Chondrocyte (in vitro differentiated cells): ENCODE data around the gene ABHD11. TPM values are rescaled to one million over a fixed set of nuclear protein-coding genes. Genes with fewer than 3 reads are reported as not detected.
A peak's percentile ranks its signal among the peaks of the same experiment; 100 is the strongest.
"Not testable (repeated sequence)": the region's sequence is repeated elsewhere in the genome, so short reads cannot be mapped to it uniquely, and the experiment has no call there.

ENCODE experiments used
- DNase-seq: peaks from one replicate; pipeline ENCODE4 v3.0.0; 2021; ENCODE audit warnings: mixed read lengths, low spot score
- H3K27ac Mint-ChIP-seq: one replicate; pipeline ENCODE4 v1.8.0; 2021; ENCODE audit warnings: mild to moderate bottlenecking, moderate library complexity, mixed read lengths; ENCODE audit not compliant: unreplicated experiment
- H3K27me3 Mint-ChIP-seq: 2 replicates; pipeline ENCODE4 v1.8.0; 2021; ENCODE audit warnings: low read depth, mixed read lengths
- H3K36me3 Mint-ChIP-seq: 2 replicates; pipeline ENCODE4 v1.8.0; 2021; ENCODE audit warnings: low read depth, mixed read lengths
- H3K4me1 Mint-ChIP-seq: 2 replicates; pipeline ENCODE4 v1.8.0; 2021; ENCODE audit warnings: low read depth, mild to moderate bottlenecking, mixed read lengths
- H3K4me3 Mint-ChIP-seq: one replicate; pipeline ENCODE4 v1.8.0; 2021; ENCODE audit warnings: mild to moderate bottlenecking, moderate library complexity, mixed read lengths; ENCODE audit not compliant: unreplicated experiment
- H3K9me3 Mint-ChIP-seq: 2 replicates; pipeline ENCODE4 v1.8.0; 2021; ENCODE audit warnings: low read depth, mixed read lengths
- long read RNA-seq: library from polyadenylated mRNA; stranded (forward); transcript quantifications from one replicate; pipeline ENCODE4 v2.0.0, GENCODE V29; 2021
- total RNA-seq: library from RNA; stranded (reverse); gene quantifications from 3 replicates; pipeline ENCODE4 v1.2.1, GENCODE V29; 2021
- TF ChIP-seq, protein P1 (sequence below): fragments of 200-600 bp; sonication (generic); IDR thresholded peaks from 2 replicates; pipeline ENCODE4 v1.5.0; 2021; ENCODE audit warnings: antibody characterized with exemption, mild to moderate bottlenecking, moderate library complexity

ABHD11 gene, protein sequence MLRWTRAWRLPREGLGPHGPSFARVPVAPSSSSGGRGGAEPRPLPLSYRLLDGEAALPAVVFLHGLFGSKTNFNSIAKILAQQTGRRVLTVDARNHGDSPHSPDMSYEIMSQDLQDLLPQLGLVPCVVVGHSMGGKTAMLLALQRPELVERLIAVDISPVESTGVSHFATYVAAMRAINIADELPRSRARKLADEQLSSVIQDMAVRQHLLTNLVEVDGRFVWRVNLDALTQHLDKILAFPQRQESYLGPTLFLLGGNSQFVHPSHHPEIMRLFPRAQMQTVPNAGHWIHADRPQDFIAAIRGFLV
- 11.2 to 15.3 TPM (median 15.0 TPM) in 3 replicates for total RNA-seq
- long read RNA-seq, transcript ABHD11-201 (6 exons, 1,483 nt) = major isoform, 13 of 19 reads
- long read RNA-seq, partial matches to known transcripts = 0 of 19 reads
- long read RNA-seq, other reads (novel, unspliced or antisense) = 3 of 19 reads

DNA sequence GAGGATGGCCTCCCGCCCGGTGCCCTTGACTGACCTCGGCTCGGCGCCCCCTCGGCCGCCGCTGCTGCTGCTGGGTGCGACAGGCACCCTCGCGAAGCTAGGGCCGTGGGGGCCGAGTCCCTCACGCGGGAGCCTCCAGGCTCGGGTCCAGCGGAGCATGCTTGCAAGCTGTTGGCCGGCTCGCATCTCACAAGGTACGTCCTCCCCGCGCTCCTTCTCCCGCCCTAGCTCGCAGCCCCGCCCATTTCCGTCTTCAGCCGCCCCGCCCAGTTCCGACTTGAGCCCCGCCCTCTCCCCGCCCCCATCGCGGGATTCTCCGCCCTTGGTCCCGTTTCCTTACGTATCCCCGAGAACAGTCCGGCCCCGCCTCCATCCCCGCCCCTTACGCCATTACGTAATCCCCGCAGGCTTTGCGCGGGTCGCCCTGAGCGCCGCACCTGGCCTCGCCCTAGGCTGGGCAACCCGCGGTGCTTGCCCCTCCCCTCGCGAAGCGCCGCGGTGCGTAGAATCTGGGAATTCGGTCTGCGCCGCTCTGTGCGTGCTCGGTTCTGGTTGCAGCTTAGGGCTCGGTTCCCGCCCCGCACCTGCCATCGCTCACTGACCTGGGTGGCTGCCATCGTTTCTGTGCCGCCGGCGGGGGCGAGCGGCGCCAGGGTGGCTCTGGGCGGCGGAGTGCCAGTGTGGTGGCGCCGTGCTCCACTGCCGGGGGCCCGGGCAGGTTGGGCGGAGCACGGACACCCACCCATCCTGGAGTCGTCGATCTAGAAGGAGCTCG lies at the start of gene ABHD11:
TSS of gene ABHD11 (minus strand) at position 191 of the 775 bp plus-strand sequence. CDS start at position 159, 32 bp downstream.
- DNase-seq = peak; percentile 98
- Mint-ChIP-seq H3K9me3 (no peaks in the 10 kb centered on the region), H3K27me3 (no peaks in the 10 kb centered on the region), H3K4me3 (peak within 1 kb of the TSS; percentile 93), H3K4me1 (peaks cover 32% of the 10 kb centered on the region), H3K36me3 (peaks cover 2% of the 10 kb centered on the region), H3K27ac (peak within 1 kb of the TSS; percentile 96)
- TF ChIP-seq, protein P1, sequence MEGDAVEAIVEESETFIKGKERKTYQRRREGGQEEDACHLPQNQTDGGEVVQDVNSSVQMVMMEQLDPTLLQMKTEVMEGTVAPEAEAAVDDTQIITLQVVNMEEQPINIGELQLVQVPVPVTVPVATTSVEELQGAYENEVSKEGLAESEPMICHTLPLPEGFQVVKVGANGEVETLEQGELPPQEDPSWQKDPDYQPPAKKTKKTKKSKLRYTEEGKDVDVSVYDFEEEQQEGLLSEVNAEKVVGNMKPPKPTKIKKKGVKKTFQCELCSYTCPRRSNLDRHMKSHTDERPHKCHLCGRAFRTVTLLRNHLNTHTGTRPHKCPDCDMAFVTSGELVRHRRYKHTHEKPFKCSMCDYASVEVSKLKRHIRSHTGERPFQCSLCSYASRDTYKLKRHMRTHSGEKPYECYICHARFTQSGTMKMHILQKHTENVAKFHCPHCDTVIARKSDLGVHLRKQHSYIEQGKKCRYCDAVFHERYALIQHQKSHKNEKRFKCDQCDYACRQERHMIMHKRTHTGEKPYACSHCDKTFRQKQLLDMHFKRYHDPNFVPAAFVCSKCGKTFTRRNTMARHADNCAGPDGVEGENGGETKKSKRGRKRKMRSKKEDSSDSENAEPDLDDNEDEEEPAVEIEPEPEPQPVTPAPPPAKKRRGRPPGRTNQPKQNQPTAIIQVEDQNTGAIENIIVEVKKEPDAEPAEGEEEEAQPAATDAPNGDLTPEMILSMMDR = no peak

DNA sequence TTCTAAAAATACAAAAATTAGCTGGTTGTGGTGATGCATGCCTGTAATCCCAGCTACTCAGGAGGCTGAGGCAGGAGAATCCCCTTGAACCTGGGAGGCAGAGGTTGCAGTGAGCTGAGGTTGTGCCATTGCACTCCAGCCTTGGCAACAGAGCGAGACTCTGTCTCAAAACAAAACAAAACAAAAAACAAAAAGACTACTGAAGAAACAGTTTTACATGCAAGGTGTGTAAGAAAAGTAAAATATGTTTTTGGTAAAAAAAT lies 49.1 kb upstream of the ABHD11 start:
- H3K27ac Mint-ChIP-seq, H3K36me3 Mint-ChIP-seq, H3K4me3 Mint-ChIP-seq, DNase-seq, H3K27me3 Mint-ChIP-seq, H3K9me3 Mint-ChIP-seq, H3K4me1 Mint-ChIP-seq: not testable (repeated sequence)

DNA sequence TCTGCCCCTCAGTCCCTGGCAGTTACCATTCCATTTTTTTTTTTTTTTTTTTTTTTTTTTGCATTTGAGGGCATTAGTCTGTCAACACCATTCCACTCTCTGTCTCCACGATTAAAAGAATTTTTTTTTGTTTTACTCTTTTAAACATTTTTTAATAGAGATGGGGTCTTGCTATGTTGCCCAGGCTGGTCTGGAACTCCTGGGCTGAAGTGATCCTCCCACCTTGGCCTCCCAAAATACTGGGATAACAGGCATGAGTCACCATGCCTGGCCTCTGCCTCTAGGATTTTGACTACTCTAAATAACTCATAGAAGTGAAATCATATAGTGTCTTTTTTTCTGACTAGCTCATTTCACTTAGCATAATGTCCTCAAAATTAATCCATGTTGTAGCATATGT lies 48.0 kb upstream of the ABHD11 start:
- Mint-ChIP-seq H3K36me3 (no peaks in the 10 kb centered on the region), H3K4me1 (no peaks in the 10 kb centered on the region), H3K9me3 (peaks cover 4% of the 10 kb centered on the region), H3K4me3 (no peak overlapping the region), H3K27me3 (no peaks in the 10 kb centered on the region), H3K27ac (no peak overlapping the region)
- TF ChIP-seq, protein P1 = no peak
- DNase-seq = no peak

DNA sequence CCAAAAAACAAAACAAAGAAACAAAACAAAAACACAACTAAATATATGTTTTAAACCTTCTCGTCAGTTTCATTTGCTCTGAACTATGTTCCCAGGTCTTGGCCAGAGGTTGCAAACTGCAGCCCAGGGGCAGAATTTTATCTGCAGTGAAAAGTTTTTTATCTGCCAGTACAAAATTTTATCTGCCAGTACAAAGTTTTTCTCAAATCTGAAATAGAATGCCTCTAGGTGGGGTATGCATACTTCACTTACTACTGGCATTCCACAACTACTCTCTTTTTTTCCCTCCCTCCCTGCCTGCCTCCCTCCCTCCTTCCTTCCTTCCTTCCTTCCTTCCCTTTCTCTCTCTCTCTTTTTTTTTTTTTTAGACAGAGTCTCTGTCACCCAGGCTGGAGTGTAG lies 40.9 kb upstream of the ABHD11 start:
- Mint-ChIP-seq H3K27me3 (no peaks in the 10 kb centered on the region), H3K4me1 (peaks cover 6% of the 10 kb centered on the region), H3K4me3 (no peak overlapping the region), H3K36me3 (peaks cover 3% of the 10 kb centered on the region), H3K9me3 (peaks cover 9% of the 10 kb centered on the region), H3K27ac (no peak overlapping the region)
- TF ChIP-seq, protein P1 = peak; percentile 47
- no peak for DNase-seq

DNA sequence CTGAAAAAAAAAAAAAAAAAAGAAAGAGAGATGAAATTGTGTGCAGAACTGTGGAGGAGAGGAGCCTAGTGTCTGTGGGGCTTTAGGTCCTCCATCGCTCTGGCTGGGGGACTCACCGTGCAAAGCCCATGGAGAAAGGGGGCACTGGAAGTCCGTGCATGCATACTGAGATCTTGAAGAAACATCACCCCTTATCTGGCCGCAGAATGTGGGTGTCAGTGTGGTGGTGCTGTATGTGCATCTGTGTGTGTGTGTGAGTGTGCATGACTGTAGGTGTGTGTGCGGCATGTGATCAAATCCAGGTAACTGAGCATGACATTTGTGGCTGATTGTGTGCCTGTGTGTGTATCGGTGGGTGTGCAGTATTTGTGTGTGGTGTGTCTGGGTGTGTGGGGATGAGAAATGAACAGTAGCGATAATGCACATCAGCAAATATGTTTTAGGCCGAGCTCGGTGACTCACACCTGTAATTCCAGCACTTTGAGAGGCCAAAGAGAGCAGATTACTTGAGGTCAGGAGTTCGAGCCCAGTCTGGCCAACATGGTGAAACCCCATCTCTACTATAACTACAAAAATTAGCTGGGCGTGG lies 40.3 kb upstream of the ABHD11 start:
- Mint-ChIP-seq H3K27ac (no peak overlapping the region), H3K4me1 (peaks cover 6% of the 10 kb centered on the region), H3K9me3 (peaks cover 9% of the 10 kb centered on the region), H3K4me3 (no peak overlapping the region), H3K36me3 (peaks cover 3% of the 10 kb centered on the region), H3K27me3 (no peaks in the 10 kb centered on the region)
- DNase-seq = no peak
- TF ChIP-seq, protein P1 = no peak
